CD4-positive, alpha-beta T cell (primary cell): Measurements from ENCODE around the gene OR2A25. TPM values are rescaled to one million over a fixed set of nuclear protein-coding genes. Genes with fewer than 3 reads are reported as not detected.

Experiments used
- ATAC-seq: fragments of 200-7000 bp; cut with Tn5 transposase; one replicate; pipeline ENCODE4 v1.10.0; 2022; ENCODE audit warnings: mild to moderate bottlenecking; ENCODE audit not compliant: poor library complexity
- CTCF ChIA-PET: fragments of 350-600 bp; sonication (Branson Sonifier 250); formaldehyde crosslinking; loops from one replicate; lab custom pipeline; 2021; ENCODE audit warnings: antibody characterized with exemption, inconsistent platforms; lab: Charles Lee
- POLR2A ChIA-PET: fragments of 350-600 bp; sonication (Branson Sonifier 250); formaldehyde crosslinking; loops from one replicate; lab custom pipeline; 2021; ENCODE audit warnings: antibody characterized with exemption, inconsistent platforms; lab: Charles Lee
- DNase-seq, 14 experiments: peaks; one replicate each; pipeline ENCODE4 v3.0.0-alpha.2; 2013 to 2020; ENCODE audit warnings: mixed read lengths in 2 of 14
- H3K27ac ChIP-seq, 2 donors: one replicate each; pipeline versions ENCODE4 v1.5.1 to v1.7.0; 2013; ENCODE audit warnings: low read length in 2 of 2, low read depth in 1 of 2, mild to moderate bottlenecking in 1 of 2
- H3K27me3 ChIP-seq, 2 experiments: 1 replicate in 1 of 2; 2 replicates in 1 of 2; pipeline versions ENCODE4 v1.6.1 to v1.7.0; 2013; ENCODE audit warnings: low read length in 2 of 2, control low read depth in 1 of 2, mild to moderate bottlenecking in 1 of 2, moderate library complexity in 1 of 2; ENCODE audit not compliant: insufficient read depth in 2 of 2, control insufficient read depth in 1 of 2
- H3K36me3 ChIP-seq: one replicate; pipeline ENCODE4 v1.6.1; 2013; ENCODE audit warnings: low read length, control low read depth; ENCODE audit not compliant: insufficient read depth
- H3K4me1 ChIP-seq: one replicate; pipeline ENCODE4 v1.6.1; 2013; ENCODE audit warnings: low read length, control low read depth; ENCODE audit not compliant: insufficient read depth
- H3K4me3 ChIP-seq: one replicate; pipeline ENCODE4 v1.5.1; 2013; ENCODE audit warnings: mild to moderate bottlenecking, low read length, moderate library complexity
- H3K9me3 ChIP-seq, 2 experiments: 1 replicate in 1 of 2; 2 replicates in 1 of 2; pipeline versions ENCODE4 v1.6.1 to v1.7.0; 2013; ENCODE audit warnings: low read length in 2 of 2, mild to moderate bottlenecking in 2 of 2, control low read depth in 1 of 2, moderate library complexity in 1 of 2; ENCODE audit not compliant: control insufficient read depth in 1 of 2, insufficient read depth in 1 of 2
- H3K27ac Mint-ChIP-seq: one replicate; pipeline ENCODE4 v1.8.0; 2020; ENCODE audit warnings: mixed read lengths
- H3K27me3 Mint-ChIP-seq: one replicate; pipeline ENCODE4 v1.8.0; 2021; ENCODE audit warnings: mixed read lengths
- H3K36me3 Mint-ChIP-seq: one replicate; pipeline ENCODE4 v1.8.0; 2021; ENCODE audit warnings: low read depth, mixed read lengths
- H3K4me1 Mint-ChIP-seq: one replicate; pipeline ENCODE4 v1.8.0; 2021; ENCODE audit warnings: low read depth, mixed read lengths
- H3K4me3 Mint-ChIP-seq: one replicate; pipeline ENCODE4 v1.8.0; 2020; ENCODE audit warnings: mild to moderate bottlenecking, mixed read lengths
- H3K9me3 Mint-ChIP-seq: one replicate; pipeline ENCODE4 v1.8.0; 2020; ENCODE audit warnings: mixed read lengths
- CTCF ChIP-seq: fragments of 200-600 bp; IDR thresholded peaks from one replicate; pipeline ENCODE4 v1.8.0; 2022; ENCODE audit warnings: antibody characterized with exemption, mild to moderate bottlenecking
- intact Hi-C, 2 experiments: fragments of 100-400 bp; cut with DNase I in 1 of 2; cut with micrococcal nuclease in 1 of 2; formaldehyde crosslinking; loops; one replicate each; pipeline versions ENCODE4 v1.15.1 to v1.9.0; 2023 to 2025; cut with DNase I, micrococcal nuclease
- total RNA-seq, 174 experiments: library from RNA in 2 of 174; stranded (reverse) in 2 of 174; gene quantifications; one replicate each; pipeline ENCODE4 v1.2.3 and lab custom pipeline; 2021 to 2026

Gene OR2A25
- total RNA-seq, 2 experiments from 2014 or later = not detected

DNA sequence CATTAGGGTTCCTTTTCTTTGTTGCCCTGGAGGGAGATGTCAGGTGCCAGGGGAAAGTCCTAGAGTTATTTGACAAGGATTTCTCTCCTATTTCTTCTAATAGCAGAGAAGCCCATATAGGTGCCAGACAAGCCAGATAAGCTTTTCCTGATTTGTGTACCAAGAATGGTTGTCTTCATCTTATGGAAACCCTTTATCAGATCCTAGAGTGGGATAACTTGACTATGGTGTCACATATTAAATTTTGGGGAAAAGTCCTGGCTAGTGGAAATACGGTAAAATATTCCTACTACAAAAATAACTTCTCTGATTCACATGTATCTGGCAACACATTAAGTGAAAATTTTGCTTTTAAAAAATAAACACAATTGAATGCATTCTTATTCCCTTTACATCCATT is 17.6 kb downstream of the OR2A25 start:
- Histone ChIP-seq H3K36me3 (no peaks in the 10 kb centered on the region), H3K27ac (no peak overlapping the region), H3K4me1 (no peaks in the 10 kb centered on the region), H3K27me3 (no peaks in the 10 kb centered on the region), H3K4me3 (no peak overlapping the region), H3K9me3 (peaks cover 0 to 5% of the 10 kb centered on the region in 2 experiments)
- TF ChIP-seq CTCF = no peak
- H3K4me1 Mint-ChIP-seq = no peaks in the 10 kb centered on the region
- POLR2A ChIA-PET = no interaction called here
- no peaks in the 10 kb centered on the region for H3K36me3 Mint-ChIP-seq
- ATAC-seq (no peak), DNase-seq (no peak)
- no peak overlapping the region for H3K27ac Mint-ChIP-seq
- peaks cover 13% of the 10 kb centered on the region for H3K27me3 Mint-ChIP-seq
- no peaks in the 10 kb centered on the region for H3K9me3 Mint-ChIP-seq
- H3K4me3 Mint-ChIP-seq = no peak overlapping the region
- intact Hi-C loops = no loop called here
- CTCF ChIA-PET = no interaction called here

- no peak for TF ChIP-seq CTCF
- ChIA-PET CTCF (no interaction called here), POLR2A (no interaction called here)
- Mint-ChIP-seq H3K27ac (no peak overlapping the region), H3K4me3 (no peak overlapping the region), H3K36me3 (no peaks in the 10 kb centered on the region), H3K4me1 (no peaks in the 10 kb centered on the region), H3K9me3 (peaks cover 2% of the 10 kb centered on the region), H3K27me3 (peaks cover 24% of the 10 kb centered on the region)
- no peaks in the 10 kb centered on the region for H3K4me1 ChIP-seq
- no peaks in the 10 kb centered on the region for H3K27me3 ChIP-seq
- H3K9me3 ChIP-seq = peaks cover 0 to 5% of the 10 kb centered on the region in 2 experiments
- ATAC-seq (no peak), DNase-seq (no peak)
- H3K4me3 ChIP-seq = no peak overlapping the region
- intact Hi-C loops = loop anchor here in 1 of 2 experiments (10.0 kb wide), 1 partner anchor 146 kb away; no protein-coding TSS in a partner anchor
- H3K27ac ChIP-seq = no peak overlapping the region
- no peaks in the 10 kb centered on the region for H3K36me3 ChIP-seq
These were observed 21.1 kb downstream of the OR2A25 start for GRCh38 chr7:144090667-144091066.

DNA sequence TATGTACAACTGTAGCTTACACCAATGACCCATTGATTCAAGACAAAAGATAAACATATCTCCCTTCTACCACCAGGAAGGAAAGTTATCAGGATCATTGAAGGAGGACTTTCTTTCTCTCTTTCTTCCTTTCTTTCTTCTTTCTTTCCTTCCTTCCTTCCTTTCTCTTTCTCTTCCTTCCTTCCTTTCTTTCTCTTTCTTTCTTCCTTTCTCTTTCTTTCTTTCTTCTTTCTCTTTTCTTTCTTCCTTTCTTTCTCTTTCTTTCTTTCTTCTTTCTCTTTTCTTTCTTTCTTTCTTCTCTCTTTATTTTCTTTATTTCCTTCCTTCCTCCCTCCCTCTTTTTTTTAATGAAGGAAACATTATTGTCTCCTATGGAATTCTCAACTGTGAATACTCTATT is 29.2 kb downstream of the OR2A25 start:
- Histone ChIP-seq H3K9me3 (no peaks in the 10 kb centered on the region), H3K4me1 (no peaks in the 10 kb centered on the region), H3K27ac (no peak overlapping the region), H3K27me3 (no peaks in the 10 kb centered on the region), H3K4me3 (no peak overlapping the region), H3K36me3 (no peaks in the 10 kb centered on the region)
- POLR2A ChIA-PET = no interaction called here
- Mint-ChIP-seq H3K36me3 (no peaks in the 10 kb centered on the region), H3K9me3 (no peaks in the 10 kb centered on the region), H3K27ac (no peak overlapping the region), H3K4me3 (no peak overlapping the region), H3K4me1 (peaks cover 11% of the 10 kb centered on the region), H3K27me3 (peaks cover 13% of the 10 kb centered on the region)
- CTCF ChIA-PET = no interaction called here
- ATAC-seq = no peak
- no peak for DNase-seq
- peak; percentile 14 for TF ChIP-seq CTCF
- intact Hi-C loops = loop anchor here in 1 of 2 experiments (10.0 kb wide), 1 partner anchor 154 kb away; no protein-coding TSS in a partner anchor
